ENCODE data around the gene TOP2B.

The TOP2B gene

DNA sequence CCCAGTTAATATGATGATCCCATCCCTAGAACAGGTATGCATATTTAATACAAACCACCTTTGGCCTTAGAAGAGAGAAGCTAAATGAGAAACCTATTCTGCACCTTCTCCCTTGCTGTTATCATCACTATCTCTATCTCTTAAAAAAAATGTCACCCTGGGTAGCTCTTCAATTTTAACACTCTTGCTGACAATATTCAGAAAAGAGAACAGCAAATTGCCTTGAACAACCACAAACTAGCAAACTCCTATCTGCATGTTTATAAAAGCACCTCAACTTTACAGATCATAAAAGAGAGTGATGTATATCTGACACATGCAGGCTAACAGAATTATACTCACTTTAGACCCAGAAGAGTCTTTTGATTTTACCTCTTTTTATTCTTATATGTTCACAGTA is 7.4 kb downstream of the TOP2B start:
- H3K27me3 ChIP-seq (ENCODE audit: insufficient read depth, low read length) = no peaks in the 10 kb centered on the region
- H3K4me3 ChIP-seq (ENCODE audit: low read depth, low read length, poor library complexity, severe bottlenecking) = no peak overlapping the region
- H3K9ac ChIP-seq (ENCODE audit: low read length) = no peak overlapping the region
- TF ChIP-seq EZH2 (IDR thresholded peaks at IDR 0.05; ENCODE audit: borderline replicate concordance, low read length) = no peak
- TF ChIP-seq, protein P1, sequence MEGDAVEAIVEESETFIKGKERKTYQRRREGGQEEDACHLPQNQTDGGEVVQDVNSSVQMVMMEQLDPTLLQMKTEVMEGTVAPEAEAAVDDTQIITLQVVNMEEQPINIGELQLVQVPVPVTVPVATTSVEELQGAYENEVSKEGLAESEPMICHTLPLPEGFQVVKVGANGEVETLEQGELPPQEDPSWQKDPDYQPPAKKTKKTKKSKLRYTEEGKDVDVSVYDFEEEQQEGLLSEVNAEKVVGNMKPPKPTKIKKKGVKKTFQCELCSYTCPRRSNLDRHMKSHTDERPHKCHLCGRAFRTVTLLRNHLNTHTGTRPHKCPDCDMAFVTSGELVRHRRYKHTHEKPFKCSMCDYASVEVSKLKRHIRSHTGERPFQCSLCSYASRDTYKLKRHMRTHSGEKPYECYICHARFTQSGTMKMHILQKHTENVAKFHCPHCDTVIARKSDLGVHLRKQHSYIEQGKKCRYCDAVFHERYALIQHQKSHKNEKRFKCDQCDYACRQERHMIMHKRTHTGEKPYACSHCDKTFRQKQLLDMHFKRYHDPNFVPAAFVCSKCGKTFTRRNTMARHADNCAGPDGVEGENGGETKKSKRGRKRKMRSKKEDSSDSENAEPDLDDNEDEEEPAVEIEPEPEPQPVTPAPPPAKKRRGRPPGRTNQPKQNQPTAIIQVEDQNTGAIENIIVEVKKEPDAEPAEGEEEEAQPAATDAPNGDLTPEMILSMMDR (IDR thresholded peaks at IDR 0.05; ENCODE audit: low read length) = no peak
- peaks cover 98% of the 10 kb centered on the region for H3K79me2 ChIP-seq (ENCODE audit: insufficient read depth, low read length)
- H3K9me3 ChIP-seq (ENCODE audit: low read length) = no peaks in the 10 kb centered on the region; the same call in 1 of the 2 replicates
- H3K4me1 ChIP-seq (ENCODE audit: insufficient read depth, low read length, severe bottlenecking) = peaks cover 45% of the 10 kb centered on the region
- H3K4me2 ChIP-seq (ENCODE audit: low read length) = no peak overlapping the region
- no peaks in the 10 kb centered on the region for H3F3A ChIP-seq (ENCODE audit: insufficient read depth, low read length)
- H3K36me3 ChIP-seq (ENCODE audit: insufficient read depth, low read length) = peaks cover 16% of the 10 kb centered on the region
- no peaks in the 10 kb centered on the region for H4K20me1 ChIP-seq (ENCODE audit: insufficient read depth, low read length)
- no peak overlapping the region for H2AFZ ChIP-seq (ENCODE audit: low read length)
- no peaks in the 10 kb centered on the region for H3K9me2 ChIP-seq (ENCODE audit: low read depth, low read length)
- H3K27ac ChIP-seq (ENCODE audit: low read depth, low read length, poor library complexity, severe bottlenecking) = no peak overlapping the region

DNA sequence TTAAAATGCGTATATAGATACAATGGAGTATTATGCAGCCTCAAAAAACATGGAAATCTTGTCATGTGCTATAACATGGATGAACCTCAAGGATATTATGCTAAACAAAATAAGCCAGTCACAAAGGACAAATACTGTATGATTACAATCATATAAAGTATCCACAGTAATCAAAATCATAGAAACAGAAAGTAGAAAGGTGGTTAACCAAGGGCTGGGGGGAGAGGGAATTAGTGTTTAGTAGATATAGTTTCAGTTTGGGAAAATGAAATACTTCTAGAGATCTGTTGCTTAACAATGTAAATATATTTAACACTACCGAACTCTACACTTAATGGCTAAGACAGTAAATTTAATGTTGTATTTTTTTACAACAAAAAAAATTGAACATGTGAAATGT is 9.0 kb downstream of the TOP2B start:
- TF ChIP-seq EZH2 (IDR thresholded peaks at IDR 0.05; ENCODE audit: borderline replicate concordance, low read length) = no peak
- TF ChIP-seq, protein P1 (IDR thresholded peaks at IDR 0.05; ENCODE audit: low read length) = no peak
- Histone ChIP-seq H3K4me1 (ENCODE audit: insufficient read depth, low read length, severe bottlenecking) (peaks cover 29% of the 10 kb centered on the region), H3K9me2 (ENCODE audit: low read depth, low read length) (no peaks in the 10 kb centered on the region), H3K9me3 (ENCODE audit: low read length) (no peaks in the 10 kb centered on the region; the same call in 1 of the 2 replicates), H3K9ac (ENCODE audit: low read length) (no peak overlapping the region), H4K20me1 (ENCODE audit: insufficient read depth, low read length) (no peaks in the 10 kb centered on the region), H3K4me3 (ENCODE audit: low read depth, low read length, poor library complexity, severe bottlenecking) (no peak overlapping the region), H2AFZ (ENCODE audit: low read length) (no peak overlapping the region), H3K79me2 (ENCODE audit: insufficient read depth, low read length) (peaks cover 99% of the 10 kb centered on the region), H3F3A (ENCODE audit: insufficient read depth, low read length) (no peaks in the 10 kb centered on the region), H3K4me2 (ENCODE audit: low read length) (no peak overlapping the region), H3K36me3 (ENCODE audit: insufficient read depth, low read length) (peaks cover 19% of the 10 kb centered on the region), H3K27ac (ENCODE audit: low read depth, low read length, poor library complexity, severe bottlenecking) (no peak overlapping the region), H3K27me3 (ENCODE audit: insufficient read depth, low read length) (no peaks in the 10 kb centered on the region)

DNA sequence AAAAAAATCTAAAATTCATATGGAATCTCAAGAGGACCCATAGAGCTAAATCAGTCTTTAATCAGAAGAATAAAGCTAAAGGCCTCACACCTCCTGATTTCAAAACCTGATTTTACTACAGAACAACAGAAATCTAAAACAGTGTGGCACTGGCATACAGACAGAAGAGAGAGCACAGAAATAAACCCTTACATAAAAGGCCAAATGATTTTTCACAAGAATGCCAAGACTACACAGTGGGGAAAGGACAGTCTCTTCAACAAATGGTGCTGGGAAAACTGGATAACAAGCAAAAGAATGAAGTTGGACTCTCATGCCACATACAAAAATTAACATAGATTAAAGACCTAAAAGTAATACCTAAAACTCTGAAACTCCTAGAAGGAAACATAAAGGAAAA is 10.1 kb downstream of the TOP2B start:
- Histone ChIP-seq H3K4me1 (ENCODE audit: insufficient read depth, low read length, severe bottlenecking) (peaks cover 18% of the 10 kb centered on the region), H3K9ac (ENCODE audit: low read length) (no peak overlapping the region), H3K4me3 (ENCODE audit: low read depth, low read length, poor library complexity, severe bottlenecking) (no peak overlapping the region), H3K79me2 (ENCODE audit: insufficient read depth, low read length) (peaks cover 99% of the 10 kb centered on the region), H2AFZ (ENCODE audit: low read length) (no peak overlapping the region), H3K27me3 (ENCODE audit: insufficient read depth, low read length) (no peaks in the 10 kb centered on the region), H3K4me2 (ENCODE audit: low read length) (no peak overlapping the region), H3K36me3 (ENCODE audit: insufficient read depth, low read length) (peaks cover 26% of the 10 kb centered on the region), H3K27ac (ENCODE audit: low read depth, low read length, poor library complexity, severe bottlenecking) (no peak overlapping the region), H3K9me2 (ENCODE audit: low read depth, low read length) (no peaks in the 10 kb centered on the region), H3F3A (ENCODE audit: insufficient read depth, low read length) (no peaks in the 10 kb centered on the region), H4K20me1 (ENCODE audit: insufficient read depth, low read length) (no peaks in the 10 kb centered on the region), H3K9me3 (ENCODE audit: low read length) (peaks cover 5% of the 10 kb centered on the region)
- TF ChIP-seq, protein P1 (IDR thresholded peaks at IDR 0.05; ENCODE audit: low read length) = no peak
- no peak for TF ChIP-seq EZH2 (IDR thresholded peaks at IDR 0.05; ENCODE audit: borderline replicate concordance, low read length)
